ENCODE measurements around the gene ATP9A. TPM values are rescaled to one million over a fixed set of nuclear protein-coding genes. Genes with fewer than 3 reads are reported as not detected.

ATP9A gene
- total and polyA plus RNA-seq, 2 of the 8 experiments (the other 6 are each of a cell fraction or from before 2014, with no cell fraction given) = 5.0 to 6.4 TPM

- no peaks in the 10 kb centered on the region for H3K23me2 ChIP-seq (ENCODE audit: low read depth, low read length)
- no peak overlapping the region for H3K27ac ChIP-seq (ENCODE audit: low read depth, low read length)
- POLR2A ChIA-PET (ENCODE audit: partially characterized antibody) = interaction anchor here (0.6 kb wide), 1 partner anchor 211 kb away, joined by 3 read pairs; no protein-coding TSS in a partner anchor
- DNase-seq (ENCODE audit: low read depth in 1 of 2, low spot score in 2 of 2) (no peak), FAIRE-seq (no peak)
- no peak overlapping the region for H4K91ac ChIP-seq (replicated peaks; ENCODE audit: insufficient read length, low read length)
- no peak overlapping the region for H2BK20ac ChIP-seq (ENCODE audit: low read length)
- H4K5ac ChIP-seq (ENCODE audit: insufficient read length, low read depth, low read length) = no peak overlapping the region
- no peak overlapping the region for H2BK120ac ChIP-seq (replicated peaks; ENCODE audit: low read depth, low read length)
- no peak overlapping the region for H2BK15ac ChIP-seq (ENCODE audit: low read length)
- no peak overlapping the region for H4K8ac ChIP-seq (ENCODE audit: extremely low read depth, insufficient read depth, low read length)
- H3K9ac ChIP-seq (replicated peaks in 1 of 4; ENCODE audit: extremely low read depth in 1 of 4, low read depth in 3 of 4, low read length in 3 of 4) = no peak overlapping the region
- CTCF ChIA-PET (ENCODE audit: partially characterized antibody) = interaction anchor here (0.6 to 1.2 kb wide), 4 partner anchors 8 to 38 kb away, joined by 3 read pairs; no protein-coding TSS in a partner anchor
- no peak overlapping the region for H2BK12ac ChIP-seq (ENCODE audit: low read depth, low read length)
- H3K14ac ChIP-seq (ENCODE audit: insufficient read length) = no peak overlapping the region
- no peak overlapping the region for H2AK5ac ChIP-seq (ENCODE audit: low read depth, low read length)
- H3K27me3 ChIP-seq (replicated peaks in 1 of 4; ENCODE audit: control insufficient read depth in 3 of 4, extremely low read depth in 1 of 4, insufficient read depth in 3 of 4, low read length in 3 of 4) = no peaks in the 10 kb centered on the region
- no peak overlapping the region for H2BK5ac ChIP-seq (ENCODE audit: low read depth, low read length)
- H3K9me3 ChIP-seq (ENCODE audit: insufficient read depth in 2 of 2, low read depth in 1 of 2, low read length in 1 of 2) = no peaks in the 10 kb centered on the region
- TF ChIP-seq SAP30 (IDR thresholded peaks at IDR 0.05; ENCODE audit: insufficient read depth, insufficient replicate concordance, low read length) (no peak), CEBPB (IDR thresholded peaks at IDR 0.05; ENCODE audit: low read depth, low read length) (no peak), POU5F1 (IDR thresholded peaks at IDR 0.05; ENCODE audit: low read depth, low read length) (no peak), EGR1 (IDR thresholded peaks at IDR 0.05; ENCODE audit: borderline replicate concordance, low read depth, low read length) (no peak), SP1 (IDR thresholded peaks at IDR 0.05; ENCODE audit: low read depth, low read length) (no peak), CREB1 (IDR thresholded peaks at IDR 0.05) (no peak), PHF8 (conservative IDR thresholded peaks at IDR 0.05; ENCODE audit: low read depth, low read length) (no peak)
- H4K20me1 ChIP-seq (replicated peaks in 1 of 2; ENCODE audit: control insufficient read depth in 1 of 2, insufficient read depth in 2 of 2, low read length in 2 of 2) = no peaks in the 10 kb centered on the region
- H3K4ac ChIP-seq (replicated peaks; ENCODE audit: insufficient read length, low read depth, low read length) = no peak overlapping the region
- H3K36me3 ChIP-seq (ENCODE audit: control insufficient read depth in 2 of 4, insufficient read depth in 4 of 4, low read length in 3 of 4) = no peaks in the 10 kb centered on the region
- H2AFZ ChIP-seq (ENCODE audit: low read length) = no peak overlapping the region
- H3K79me1 ChIP-seq (ENCODE audit: low read depth, low read length) = no peaks in the 10 kb centered on the region
- no peak overlapping the region for H3K23ac ChIP-seq (ENCODE audit: insufficient read length)
- no peaks in the 10 kb centered on the region for H3K79me2 ChIP-seq (ENCODE audit: control insufficient read depth in 1 of 2, insufficient read depth in 2 of 2, low read length in 2 of 2)
- H3K18ac ChIP-seq (ENCODE audit: extremely low read depth, low read length) = no peak overlapping the region
- 80% methylated on average over 3 of the region's 3 CpGs; no CpG with 5 or more reads in 1 of the 2 experiments for WGBS, 2 experiments (ENCODE audit: extremely low coverage in 1 of 2, insufficient coverage in 1 of 2, insufficient read length in 1 of 2, insufficient replicate concordance in 2 of 2, low coverage in 1 of 2, low lambda C conversion rate in 2 of 2, missing lambda C conversion rate in 1 of 2)
- no peak overlapping the region for H3K4me2 ChIP-seq (ENCODE audit: insufficient read depth in 1 of 2, low read depth in 2 of 2, low read length in 2 of 2)
- no peaks in the 10 kb centered on the region for H3K4me1 ChIP-seq (replicated peaks in 1 of 4; ENCODE audit: control insufficient read depth in 3 of 4, insufficient read depth in 4 of 4, low read length in 3 of 4)
- H3K4me3 ChIP-seq (ENCODE audit: extremely low read depth in 1 of 4, insufficient read depth in 2 of 4, low read depth in 3 of 4, low read length in 4 of 4) = no peak overlapping the region
- no peak overlapping the region for H3K56ac ChIP-seq (replicated peaks; ENCODE audit: insufficient read length, low read depth, low read length)
Measured at GRCh38 chr20:51588762-51589161, 179.4 kb downstream of the ATP9A start.

Measured in H1 (cell line).